Measurements from ENCODE around the gene ATF2. TPM values are rescaled to one million over a fixed set of nuclear protein-coding genes. Genes with fewer than 3 reads are reported as not detected.

The ATF2 gene
- total RNA-seq, 1 donor from 2014 or later, result 59.9 TPM

DNA sequence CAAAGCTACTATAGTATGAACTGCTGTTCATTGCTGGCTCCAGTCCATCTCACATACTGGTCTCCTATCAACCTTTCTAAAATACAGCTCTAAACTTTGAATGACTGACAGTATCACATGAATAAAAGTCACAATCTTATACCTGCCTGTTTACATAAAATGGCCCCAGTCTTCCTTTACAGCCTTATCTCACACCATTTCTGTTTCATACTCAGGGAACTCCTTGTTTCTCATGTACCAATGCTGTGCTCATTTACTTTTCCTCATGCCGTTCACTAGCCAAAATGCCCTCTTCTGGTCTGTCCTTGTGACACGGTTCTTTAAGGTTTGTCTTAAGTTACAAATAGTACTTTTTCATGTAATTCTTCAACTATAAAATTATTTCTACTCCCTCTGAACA, 7.3 kb upstream of the ATF2 start:
- intact Hi-C loops (cut with micrococcal nuclease), result no loop called here
- peaks cover 49% of the 10 kb centered on the region for H3K36me3 Mint-ChIP-seq (ENCODE audit: low read depth)
- no peak overlapping the region for H3K27ac Mint-ChIP-seq
- no peak for DNase-seq
- ChIA-PET POLR2A (no interaction called here), CTCF (no interaction called here)
- no peak for ATAC-seq (ENCODE audit: low read depth)
- no peak overlapping the region for H3K4me3 Mint-ChIP-seq
- TF ChIP-seq, protein P1, sequence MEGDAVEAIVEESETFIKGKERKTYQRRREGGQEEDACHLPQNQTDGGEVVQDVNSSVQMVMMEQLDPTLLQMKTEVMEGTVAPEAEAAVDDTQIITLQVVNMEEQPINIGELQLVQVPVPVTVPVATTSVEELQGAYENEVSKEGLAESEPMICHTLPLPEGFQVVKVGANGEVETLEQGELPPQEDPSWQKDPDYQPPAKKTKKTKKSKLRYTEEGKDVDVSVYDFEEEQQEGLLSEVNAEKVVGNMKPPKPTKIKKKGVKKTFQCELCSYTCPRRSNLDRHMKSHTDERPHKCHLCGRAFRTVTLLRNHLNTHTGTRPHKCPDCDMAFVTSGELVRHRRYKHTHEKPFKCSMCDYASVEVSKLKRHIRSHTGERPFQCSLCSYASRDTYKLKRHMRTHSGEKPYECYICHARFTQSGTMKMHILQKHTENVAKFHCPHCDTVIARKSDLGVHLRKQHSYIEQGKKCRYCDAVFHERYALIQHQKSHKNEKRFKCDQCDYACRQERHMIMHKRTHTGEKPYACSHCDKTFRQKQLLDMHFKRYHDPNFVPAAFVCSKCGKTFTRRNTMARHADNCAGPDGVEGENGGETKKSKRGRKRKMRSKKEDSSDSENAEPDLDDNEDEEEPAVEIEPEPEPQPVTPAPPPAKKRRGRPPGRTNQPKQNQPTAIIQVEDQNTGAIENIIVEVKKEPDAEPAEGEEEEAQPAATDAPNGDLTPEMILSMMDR (IDR thresholded peaks at IDR 0.05), result no peak
- H3K9me3 Mint-ChIP-seq, result no peaks in the 10 kb centered on the region
- peaks cover 14% of the 10 kb centered on the region for H3K4me1 Mint-ChIP-seq
- H3K27me3 Mint-ChIP-seq, result no peaks in the 10 kb centered on the region

DNA sequence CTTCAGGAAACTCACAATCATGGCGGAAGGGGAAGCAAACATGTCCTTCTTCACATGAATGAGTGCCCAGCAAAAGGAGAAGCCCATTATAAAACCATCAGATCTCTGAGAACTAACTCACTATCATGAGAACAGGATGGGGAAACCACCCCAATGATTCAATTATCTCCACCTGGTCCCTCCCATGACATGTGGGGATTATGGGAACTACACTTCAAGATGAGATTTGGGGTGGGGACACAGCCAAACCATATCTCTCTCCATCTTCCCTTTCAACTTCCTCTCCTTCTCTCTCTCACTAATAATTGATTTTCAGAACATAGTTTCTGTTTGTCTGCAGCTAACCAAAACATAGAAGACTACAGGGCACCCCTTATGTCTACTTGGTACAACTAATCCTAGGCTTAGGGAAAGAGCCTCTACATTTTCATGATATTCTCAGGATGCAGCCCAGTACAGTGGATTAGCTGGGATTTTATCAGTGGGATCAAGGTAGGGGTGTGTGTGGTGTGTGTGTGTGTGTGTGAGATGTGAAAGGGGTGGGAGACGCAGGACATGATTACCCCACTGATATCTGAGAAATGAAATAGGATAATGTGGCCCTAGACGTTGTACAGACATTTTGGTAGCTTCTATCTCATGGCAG, 2.8 kb upstream of the ATF2 start:
- no peaks in the 10 kb centered on the region for H3K27me3 Mint-ChIP-seq
- peaks cover 32% of the 10 kb centered on the region for H3K4me1 Mint-ChIP-seq
- no peak overlapping the region for H3K4me3 Mint-ChIP-seq
- intact Hi-C loops (cut with micrococcal nuclease), result no loop called here
- ATAC-seq (ENCODE audit: low read depth) (no peak), DNase-seq (no peak)
- H3K27ac Mint-ChIP-seq, result no peak overlapping the region
- CTCF ChIA-PET, result no interaction called here
- TF ChIP-seq, protein P1 (IDR thresholded peaks at IDR 0.05), result no peak
- H3K36me3 Mint-ChIP-seq (ENCODE audit: low read depth), result peaks cover 30% of the 10 kb centered on the region
- no peaks in the 10 kb centered on the region for H3K9me3 Mint-ChIP-seq
- POLR2A ChIA-PET, result interaction anchor here (2.0 kb wide), 1 partner anchor 10 kb away, joined by 5 read pairs; the partner anchor contains the start of gene ATP5MC3

GRCh38 chr2:175169191-175169590, 1.2 kb upstream of the ATF2 start:
- TF ChIP-seq, protein P1 (IDR thresholded peaks at IDR 0.05), result no peak
- H3K36me3 Mint-ChIP-seq (ENCODE audit: low read depth), result peaks cover 21% of the 10 kb centered on the region
- H3K4me3 Mint-ChIP-seq, result no peak overlapping the region
- DNase-seq (no peak), ATAC-seq (ENCODE audit: low read depth) (no peak)
- intact Hi-C loops (cut with micrococcal nuclease), result loop anchor here (2.0 to 10.0 kb wide), 6 partner anchors 417 to 1202 kb away; partner anchors contain the start of genes LNPK, OLA1 and SP3
- H3K4me1 Mint-ChIP-seq, result peaks cover 40% of the 10 kb centered on the region
- no peaks in the 10 kb centered on the region for H3K9me3 Mint-ChIP-seq
- H3K27me3 Mint-ChIP-seq, result no peaks in the 10 kb centered on the region
- H3K27ac Mint-ChIP-seq, result no peak overlapping the region
- ChIA-PET POLR2A (interaction anchor here (1.3 to 1.6 kb wide), 3 partner anchors 9 to 13 kb away, joined by 5 to 19 read pairs (median 8); no protein-coding TSS in a partner anchor), CTCF (no interaction called here)

GRCh38 chr2:175168564-175168945, 552 bp upstream of the ATF2 start:
- Mint-ChIP-seq H3K4me1 (peaks cover 41% of the 10 kb centered on the region), H3K9me3 (no peaks in the 10 kb centered on the region), H3K36me3 (ENCODE audit: low read depth) (peaks cover 21% of the 10 kb centered on the region), H3K4me3 (peak overlapping the region; percentile 100), H3K27ac (peak overlapping the region; percentile 99), H3K27me3 (no peaks in the 10 kb centered on the region)
- TF ChIP-seq, protein P1 (IDR thresholded peaks at IDR 0.05), result no peak
- intact Hi-C loops (cut with micrococcal nuclease), result loop anchor here (1.0 to 10.0 kb wide), 8 partner anchors 13 to 1201 kb away; partner anchors contain the start of genes ATP5MC3, GPR155, LNPK and OLA1
- ChIA-PET POLR2A (interaction anchor here (0.7 to 1.6 kb wide), 7 partner anchors 10 to 1205 kb away, joined by 3 to 19 read pairs (median 4); no protein-coding TSS in a partner anchor), CTCF (no interaction called here)
- peak; percentile 17 for ATAC-seq (ENCODE audit: low read depth)
- DNase-seq, result no peak

DNA sequence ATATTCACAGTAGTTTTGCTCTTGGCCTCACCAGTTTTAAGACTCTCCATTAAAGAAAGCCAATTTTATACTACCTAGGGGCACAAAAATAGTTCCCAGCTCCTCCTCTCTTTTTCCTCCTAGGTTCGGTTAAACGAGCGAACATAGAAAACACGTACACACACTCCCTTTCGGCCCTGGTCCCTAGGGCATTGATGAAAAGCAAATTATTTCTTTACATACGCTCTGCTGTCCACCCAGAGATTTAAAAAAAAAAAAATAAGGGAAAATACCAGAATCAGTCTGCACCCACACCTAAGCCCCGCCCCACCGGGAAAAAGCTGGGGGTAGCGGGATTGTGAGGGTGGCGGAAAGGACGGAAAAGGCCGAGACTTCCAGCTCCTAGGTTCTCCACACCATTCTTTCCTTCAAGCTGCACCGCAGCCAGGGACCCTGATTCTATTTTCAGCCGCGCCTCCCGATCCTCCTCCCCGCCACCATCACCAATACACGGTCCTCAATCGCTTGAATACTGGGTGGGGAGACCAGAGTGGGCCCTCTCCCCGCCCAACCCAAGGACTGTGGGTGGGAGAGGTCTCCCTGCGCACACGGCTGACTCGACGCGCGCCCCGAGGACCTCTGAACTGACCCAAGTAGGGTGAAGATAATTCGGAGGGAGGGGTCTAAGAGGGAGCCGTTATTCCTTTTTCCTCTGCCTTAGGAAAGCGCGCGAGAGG, 769 bp downstream of the ATF2 start:
- no peaks in the 10 kb centered on the region for H3K27me3 Mint-ChIP-seq
- TF ChIP-seq, protein P1 (IDR thresholded peaks at IDR 0.05), result no peak
- H3K27ac Mint-ChIP-seq, result peak overlapping the region; percentile 99
- intact Hi-C loops (cut with micrococcal nuclease), result loop anchor here (5.0 to 10.0 kb wide), 4 partner anchors 415 to 1200 kb away; partner anchors contain the start of genes LNPK and SP3
- CTCF ChIA-PET, result no interaction called here
- H3K9me3 Mint-ChIP-seq, result no peaks in the 10 kb centered on the region
- no peak for ATAC-seq (ENCODE audit: low read depth)
- peaks cover 44% of the 10 kb centered on the region for H3K4me1 Mint-ChIP-seq
- H3K36me3 Mint-ChIP-seq (ENCODE audit: low read depth), result peaks cover 17% of the 10 kb centered on the region
- POLR2A ChIA-PET, result interaction anchor here (1.1 kb wide), 1 partner anchor 14 kb away, joined by 3 read pairs; the partner anchor contains the start of gene ATP5MC3
- DNase-seq, result no peak
- peak overlapping the region; percentile 100 for H3K4me3 Mint-ChIP-seq
